MV-4-11 (cell line): ENCODE data around the gene PRKACB.
A peak's percentile ranks its signal among the peaks of the same experiment; 100 is the strongest.
"Not testable (repeated sequence)": the region's sequence is repeated elsewhere in the genome, so short reads cannot be mapped to it uniquely, and the experiment has no call there.

ENCODE experiments used
- DNase-seq: peaks from one replicate; lab custom pipeline; 2025; lab: John Stamatoyannopoulos, UW

The PRKACB gene

DNA sequence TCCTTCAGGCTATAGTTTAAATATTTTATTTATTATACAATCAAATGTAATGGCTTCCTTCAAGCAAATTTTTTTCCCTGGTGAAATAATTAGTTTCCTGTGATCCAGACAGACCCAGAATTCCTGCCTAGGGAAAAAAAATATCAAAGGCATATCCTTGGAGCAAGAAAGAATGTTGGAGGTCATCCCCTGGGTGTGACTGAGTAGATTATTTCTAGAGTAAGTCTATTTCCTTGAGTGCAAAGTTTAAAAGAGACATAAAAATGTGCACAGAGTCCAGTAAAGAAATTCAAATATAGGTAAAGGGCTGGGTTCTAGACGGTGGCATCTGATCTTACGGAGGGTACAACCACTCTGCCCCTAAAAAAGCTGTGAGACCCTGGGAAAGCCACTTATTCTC, 125.2 kb downstream of the PRKACB start:
- no peak for DNase-seq

GRCh38 chr1:84271441-84272151, 127.5 kb downstream of the PRKACB start:
- DNase-seq, result peak; percentile 93

DNA sequence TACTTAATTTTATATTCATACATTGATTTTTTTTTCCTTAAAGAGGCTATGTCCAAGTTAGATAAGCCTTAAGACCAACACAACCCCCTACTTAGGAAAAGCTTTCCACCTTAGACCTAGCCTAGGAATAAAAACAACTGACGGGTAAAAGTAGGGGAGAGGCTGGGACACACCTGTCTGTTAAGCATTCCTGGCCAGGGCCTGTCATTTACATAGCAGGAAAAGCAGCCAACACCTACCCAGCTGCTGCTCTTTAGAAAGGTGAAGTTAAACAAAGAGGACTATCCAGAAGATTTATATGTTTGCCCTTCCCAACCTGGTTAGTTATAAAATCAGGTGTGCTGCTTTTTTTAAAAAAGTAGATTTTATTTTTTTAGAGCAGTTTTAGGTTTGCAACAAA, 128.3 kb downstream of the PRKACB start:
- DNase-seq, result no peak

DNA sequence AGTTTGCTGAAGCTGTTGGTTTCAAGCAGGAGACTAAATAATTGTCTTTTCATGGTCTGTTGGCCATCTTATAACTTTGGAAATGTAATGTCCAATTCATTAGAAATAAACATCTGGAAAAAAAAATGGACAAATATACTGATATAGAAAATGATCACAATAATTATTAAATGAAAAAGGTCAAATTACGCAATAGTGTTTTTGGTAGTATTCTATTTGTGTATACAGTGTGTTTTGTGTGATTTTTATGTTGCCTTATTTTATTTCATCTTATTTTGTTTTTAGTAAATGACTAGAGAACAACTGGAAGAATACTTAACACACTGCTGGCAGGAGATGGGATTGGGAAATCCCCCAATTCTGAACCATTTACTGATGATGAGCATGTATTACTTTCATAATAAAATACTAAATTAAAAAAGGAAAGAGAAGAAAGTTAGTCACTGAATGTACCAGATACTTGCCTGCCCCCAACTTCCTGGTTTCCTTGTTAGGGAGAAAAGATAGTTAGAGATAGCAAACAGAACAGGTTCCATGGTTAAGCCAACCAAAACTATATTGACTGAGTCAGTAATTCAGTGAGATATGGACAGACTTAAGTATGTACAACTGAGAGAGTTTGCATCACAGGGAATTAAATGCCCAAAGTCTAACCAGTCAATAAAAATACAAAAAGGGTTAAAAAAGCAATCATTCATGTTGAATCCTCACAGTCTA, 133.4 kb downstream of the PRKACB start:
- no peak for DNase-seq

DNA sequence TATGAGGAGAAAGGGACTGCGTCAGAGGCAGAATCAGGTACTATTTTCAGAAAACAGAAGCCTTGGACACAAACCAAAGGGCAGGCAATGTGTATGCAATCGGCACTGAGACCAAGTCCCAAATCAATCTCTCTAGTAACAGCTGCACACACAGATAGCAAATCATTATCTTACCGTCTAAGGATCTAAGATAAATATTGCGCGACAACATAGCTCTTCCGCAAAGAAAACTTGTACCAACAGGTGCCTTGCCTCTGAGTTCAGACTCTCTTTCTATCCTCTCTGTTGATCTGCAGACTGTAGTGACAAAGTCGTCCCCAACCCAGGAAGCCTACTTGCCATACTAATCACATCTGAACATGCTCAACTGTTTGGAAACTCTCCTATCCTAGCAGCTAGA, 134.8 kb downstream of the PRKACB start:
- DNase-seq, result no peak

- no peak for DNase-seq
Observed at GRCh38 chr1:84280912-84281311, 136.8 kb downstream of the PRKACB start.

- DNase-seq, result no peak
Observed at GRCh38 chr1:84282780-84283333, 138.8 kb downstream of the PRKACB start.

DNA sequence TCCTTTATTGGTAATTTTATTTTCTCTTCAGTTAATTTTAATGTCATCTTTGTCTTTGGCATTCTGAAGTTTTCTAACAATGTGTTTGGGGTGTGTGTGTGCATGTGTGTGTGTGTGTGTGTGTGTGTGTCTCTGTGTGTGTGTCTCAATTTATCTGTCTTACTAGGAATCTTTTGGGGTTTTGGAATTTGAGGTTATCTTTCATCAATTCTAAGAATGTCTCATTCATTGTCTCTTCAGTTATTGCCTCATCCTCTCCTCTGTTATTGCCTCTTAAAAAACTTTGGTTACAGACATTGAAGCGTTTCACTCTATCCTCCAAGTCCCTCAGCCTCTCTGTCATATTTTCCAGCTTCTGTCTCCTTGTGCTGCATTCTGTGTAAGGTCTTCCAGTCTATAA, 139.3 kb downstream of the PRKACB start:
- peak; percentile 43 for DNase-seq

- DNase-seq, result no peak
Observed at GRCh38 chr1:84286071-84286470, 142.0 kb downstream of the PRKACB start.

GRCh38 chr1:84287389-84287788, 143.3 kb downstream of the PRKACB start:
- DNase-seq, result not testable (repeated sequence)
